ENCODE results near the gene LCAT. TPM values are rescaled to one million over a fixed set of nuclear protein-coding genes. Genes with fewer than 3 reads are reported as not detected.
"Not testable (repeated sequence)": the region's sequence is repeated elsewhere in the genome, so short reads cannot be mapped to it uniquely, and the experiment has no call there.

Gene LCAT
- total and polyA plus RNA-seq, 2 experiments from 2014 or later: 13.4 to 13.8 TPM

GRCh38 chr16:67917852-67918236 lies 26.1 kb downstream of the LCAT start:
- TF ChIP-seq CTCF (IDR thresholded peaks at IDR 0.05; ENCODE audit: low read depth, low read length): no peak
- Histone ChIP-seq H3K4me3 (no peak overlapping the region), H3K27me3 (no peaks in the 10 kb centered on the region), H3K27ac (peak overlapping the region; percentile 32), H3K36me3 (no peaks in the 10 kb centered on the region), H3K4me1 (ENCODE audit: low read depth) (peaks cover 29% of the 10 kb centered on the region), H3K9me3 (ENCODE audit: low read depth) (no peaks in the 10 kb centered on the region)
- no peak for DNase-seq (ENCODE audit: low read depth in 1 of 2, low spot score in 1 of 2)

- peaks cover 23% of the 10 kb centered on the region for H3K4me1 ChIP-seq (ENCODE audit: low read depth)
- H3K4me3 ChIP-seq: no peak overlapping the region
- H3K27ac ChIP-seq: peak overlapping the region; percentile 32
- DNase-seq (ENCODE audit: low read depth in 1 of 2, low spot score in 1 of 2): no peak
- H3K36me3 ChIP-seq: no peaks in the 10 kb centered on the region
- no peaks in the 10 kb centered on the region for H3K27me3 ChIP-seq
- H3K9me3 ChIP-seq (ENCODE audit: low read depth): no peaks in the 10 kb centered on the region
- no peak for TF ChIP-seq CTCF (IDR thresholded peaks at IDR 0.05; ENCODE audit: low read depth, low read length)
Measured at GRCh38 chr16:67917140-67917851, 26.6 kb downstream of the LCAT start.

- no peak overlapping the region for H3K27ac ChIP-seq
Measured at GRCh38 chr16:67915831-67916723, 27.8 kb downstream of the LCAT start.

GRCh38 chr16:67915496-67915769 lies 28.5 kb downstream of the LCAT start:
- H3K9me3 ChIP-seq (ENCODE audit: low read depth); H3K36me3 ChIP-seq; DNase-seq (ENCODE audit: low read depth in 1 of 2, low spot score in 1 of 2); H3K4me3 ChIP-seq; H3K27me3 ChIP-seq; H3K27ac ChIP-seq: not testable (repeated sequence)
- H3K4me1 ChIP-seq (ENCODE audit: low read depth): peaks cover 13% of the 10 kb centered on the region

More at GRCh38 chr16:67915831-67916723, 27.8 kb downstream of the LCAT start:
- H3K4me1 ChIP-seq (ENCODE audit: low read depth): peaks cover 13% of the 10 kb centered on the region
- no peaks in the 10 kb centered on the region for H3K9me3 ChIP-seq (ENCODE audit: low read depth)
- H3K4me3 ChIP-seq: no peak overlapping the region
- no peaks in the 10 kb centered on the region for H3K27me3 ChIP-seq
- peaks cover 2% of the 10 kb centered on the region for H3K36me3 ChIP-seq
- TF ChIP-seq CTCF (IDR thresholded peaks at IDR 0.05; ENCODE audit: low read depth, low read length): no peak
- DNase-seq (ENCODE audit: low read depth in 1 of 2, low spot score in 1 of 2): no peak

GRCh38 chr16:67914758-67915495 lies 29.0 kb downstream of the LCAT start:
- DNase-seq (ENCODE audit: low read depth in 1 of 2, low spot score in 1 of 2): no peak
- Histone ChIP-seq H3K4me3 (no peak overlapping the region), H3K36me3 (peaks cover 3% of the 10 kb centered on the region), H3K27me3 (no peaks in the 10 kb centered on the region), H3K4me1 (ENCODE audit: low read depth) (peaks cover 13% of the 10 kb centered on the region), H3K9me3 (ENCODE audit: low read depth) (no peaks in the 10 kb centered on the region), H3K27ac (no peak overlapping the region)
- TF ChIP-seq CTCF (IDR thresholded peaks at IDR 0.05; ENCODE audit: low read depth, low read length): no peak
